HepG2 (cell line): ENCODE measurements around the gene BICRA. TPM values are rescaled to one million over a fixed set of nuclear protein-coding genes. Genes with fewer than 3 reads are reported as not detected.
A peak's percentile ranks its signal among the peaks of the same experiment; 100 is the strongest.

ENCODE experiments used
- CCAR2 ChIP-seq: fragments of 200-400 bp; formaldehyde crosslinking; optimal IDR thresholded peaks from 2 replicates; pipeline ENCODE3; 2018; ENCODE audit warnings: low read depth, mild to moderate bottlenecking, low read length, moderate library complexity
- CEBPZ ChIP-seq: IDR thresholded peaks from 2 replicates; pipeline ENCODE4 v1.6.1; 2012; ENCODE audit warnings: low read length, improper control_type of control experiment
- CSRNP1 ChIP-seq: sonication (generic); formaldehyde crosslinking; IDR thresholded peaks from 2 replicates; pipeline ENCODE4 v1.8.1; 2023; ENCODE audit warnings: mild to moderate bottlenecking, missing genetic modification reagents
- FOXP4 ChIP-seq: sonication (generic); formaldehyde crosslinking; IDR thresholded peaks from 2 replicates; pipeline ENCODE4 v1.4.0; 2020; ENCODE audit warnings: missing genetic modification reagents
- HNRNPLL ChIP-seq: fragments of 200-400 bp; formaldehyde crosslinking; IDR thresholded peaks from 2 replicates; pipeline ENCODE4 v1.6.1; 2017; ENCODE audit warnings: mild to moderate bottlenecking, low read depth, low read length; ENCODE audit not compliant: poor library complexity, severe bottlenecking
- JUND ChIP-seq: sonication (generic); formaldehyde crosslinking; IDR thresholded peaks from 2 replicates; pipeline ENCODE4 v1.8.0; 2022; ENCODE audit warnings: mild to moderate bottlenecking, missing genetic modification reagents
- KLF11 ChIP-seq: IDR thresholded peaks from 2 replicates; pipeline ENCODE4 v1.6.1; 2016; ENCODE audit warnings: missing compliant biosample characterization
- MXI1 ChIP-seq: IDR thresholded peaks from 3 replicates; pipeline ENCODE4 v1.6.1; 2012; ENCODE audit warnings: low read depth, low read length, inconsistent platforms, borderline replicate concordance
- SMC3 ChIP-seq: IDR thresholded peaks from 2 replicates; pipeline ENCODE4 v1.6.1; 2011; ENCODE audit warnings: low read length, improper control_type of control experiment
- TEF ChIP-seq: sonication (generic); formaldehyde crosslinking; IDR thresholded peaks from 2 replicates; pipeline ENCODE4 v1.5.0; 2020; ENCODE audit warnings: missing genetic modification reagents
- ZNF333 ChIP-seq: sonication (generic); formaldehyde crosslinking; IDR thresholded peaks from 2 replicates; pipeline ENCODE4 v1.4.0; 2020; ENCODE audit warnings: mild to moderate bottlenecking, missing genetic modification reagents, borderline replicate concordance
- ZNF354B ChIP-seq: sonication (generic); formaldehyde crosslinking; IDR thresholded peaks from 2 replicates; pipeline ENCODE4 v1.8.0; 2022; ENCODE audit warnings: mild to moderate bottlenecking, missing genetic modification reagents
- ZNF441 ChIP-seq: sonication (generic); formaldehyde crosslinking; IDR thresholded peaks from 2 replicates; pipeline ENCODE4 v1.7.0; 2021; ENCODE audit warnings: missing genetic modification reagents, borderline replicate concordance
- ZNF749 ChIP-seq: sonication (generic); formaldehyde crosslinking; IDR thresholded peaks from 2 replicates; pipeline ENCODE4 v1.8.0; 2022; ENCODE audit warnings: mild to moderate bottlenecking, missing genetic modification reagents, moderate library complexity, borderline replicate concordance
- polyA plus RNA-seq, 8 experiments: library from polyadenylated mRNA; depleted of rRNA in 3 of 8; stranded (reverse) in 7 of 8; unstranded in 1 of 8; fragments of >200 nt; fragmentation: Illumina TruSeq in 4 of 8; extraction: Trizol in 4 of 8; gene quantifications; 2 replicates each; pipeline versions ENCODE4 v1.2.1 to v1.2.3, GENCODE V29; 2011 to 2016; ENCODE audit warnings: low read depth in 4 of 8, missing spikeins in 1 of 8, mixed read lengths in 1 of 8; ENCODE audit not compliant: insufficient read depth in 1 of 8
- total RNA-seq, 5 experiments: library from RNA; depleted of rRNA; stranded (reverse); fragments of >200 nt; fragmentation: Illumina TruSeq; extraction: Trizol; gene quantifications; 2 replicates each; pipeline ENCODE4 v1.2.3, GENCODE V29; 2016; ENCODE audit warnings: low read depth in 1 of 5

The BICRA gene
- total and polyA plus RNA-seq, 2 of the 13 experiments (the other 11 are each of a cell fraction or from before 2014, with no cell fraction given) = 0.55 to 0.71 TPM

GRCh38 chr19:47600246-47601179 is 8.4 kb upstream of the BICRA start (continued):
- TF ChIP-seq CEBPZ (no peak), ZNF441 (CRISPR knock-in tag) (no peak; the same call in 1 of the 2 replicates), ZNF354B (CRISPR knock-in tag) (no peak), KLF11 (CRISPR knock-in tag) (no peak), TEF (no peak), ZNF333 (0 out of 2 replicates have a peak, but pooled peaks have one; percentile 27), FOXP4 (CRISPR knock-in tag) (peak; percentile 44; the same call in 1 of the 2 replicates), HNRNPLL (peak; percentile 88), CCAR2 (no peak), ZNF749 (CRISPR knock-in tag) (no peak), CSRNP1 (CRISPR knock-in tag) (peak; percentile 90), MXI1 (peak; percentile 85; the same call in 2 of the 3 replicates), JUND (CRISPR knock-in tag) (no peak), SMC3 (no peak)
